CD4-positive, alpha-beta T cell (primary cell): ENCODE data around the gene BET1L. TPM values are rescaled to one million over a fixed set of nuclear protein-coding genes. Genes with fewer than 3 reads are reported as not detected.
"Not testable (repeated sequence)": the region's sequence is repeated elsewhere in the genome, so short reads cannot be mapped to it uniquely, and the experiment has no call there.

Experiments used
- ATAC-seq: fragments of 200-7000 bp; cut with Tn5 transposase; one replicate; pipeline ENCODE4 v1.10.0; 2022; ENCODE audit warnings: mild to moderate bottlenecking; ENCODE audit not compliant: poor library complexity
- CTCF ChIA-PET: fragments of 350-600 bp; sonication (Branson Sonifier 250); formaldehyde crosslinking; loops from one replicate; lab custom pipeline; 2021; ENCODE audit warnings: antibody characterized with exemption, inconsistent platforms; lab: Charles Lee
- POLR2A ChIA-PET: fragments of 350-600 bp; sonication (Branson Sonifier 250); formaldehyde crosslinking; loops from one replicate; lab custom pipeline; 2021; ENCODE audit warnings: antibody characterized with exemption, inconsistent platforms; lab: Charles Lee
- DNase-seq, 14 experiments: peaks; one replicate each; pipeline ENCODE4 v3.0.0-alpha.2; 2013 to 2020; ENCODE audit warnings: mixed read lengths in 2 of 14
- H3K27ac ChIP-seq, 2 donors: one replicate each; pipeline versions ENCODE4 v1.5.1 to v1.7.0; 2013; ENCODE audit warnings: low read length in 2 of 2, low read depth in 1 of 2, mild to moderate bottlenecking in 1 of 2
- H3K27me3 ChIP-seq, 2 experiments: 1 replicate in 1 of 2; 2 replicates in 1 of 2; pipeline versions ENCODE4 v1.6.1 to v1.7.0; 2013; ENCODE audit warnings: low read length in 2 of 2, control low read depth in 1 of 2, mild to moderate bottlenecking in 1 of 2, moderate library complexity in 1 of 2; ENCODE audit not compliant: insufficient read depth in 2 of 2, control insufficient read depth in 1 of 2
- H3K36me3 ChIP-seq: one replicate; pipeline ENCODE4 v1.6.1; 2013; ENCODE audit warnings: low read length, control low read depth; ENCODE audit not compliant: insufficient read depth
- H3K4me1 ChIP-seq: one replicate; pipeline ENCODE4 v1.6.1; 2013; ENCODE audit warnings: low read length, control low read depth; ENCODE audit not compliant: insufficient read depth
- H3K4me3 ChIP-seq: one replicate; pipeline ENCODE4 v1.5.1; 2013; ENCODE audit warnings: mild to moderate bottlenecking, low read length, moderate library complexity
- H3K9me3 ChIP-seq, 2 experiments: 1 replicate in 1 of 2; 2 replicates in 1 of 2; pipeline versions ENCODE4 v1.6.1 to v1.7.0; 2013; ENCODE audit warnings: low read length in 2 of 2, mild to moderate bottlenecking in 2 of 2, control low read depth in 1 of 2, moderate library complexity in 1 of 2; ENCODE audit not compliant: control insufficient read depth in 1 of 2, insufficient read depth in 1 of 2
- H3K27ac Mint-ChIP-seq: one replicate; pipeline ENCODE4 v1.8.0; 2020; ENCODE audit warnings: mixed read lengths
- H3K27me3 Mint-ChIP-seq: one replicate; pipeline ENCODE4 v1.8.0; 2021; ENCODE audit warnings: mixed read lengths
- H3K36me3 Mint-ChIP-seq: one replicate; pipeline ENCODE4 v1.8.0; 2021; ENCODE audit warnings: low read depth, mixed read lengths
- H3K4me1 Mint-ChIP-seq: one replicate; pipeline ENCODE4 v1.8.0; 2021; ENCODE audit warnings: low read depth, mixed read lengths
- H3K4me3 Mint-ChIP-seq: one replicate; pipeline ENCODE4 v1.8.0; 2020; ENCODE audit warnings: mild to moderate bottlenecking, mixed read lengths
- H3K9me3 Mint-ChIP-seq: one replicate; pipeline ENCODE4 v1.8.0; 2020; ENCODE audit warnings: mixed read lengths
- intact Hi-C, 2 experiments: fragments of 100-400 bp; cut with DNase I in 1 of 2; cut with micrococcal nuclease in 1 of 2; formaldehyde crosslinking; loops; one replicate each; pipeline versions ENCODE4 v1.15.1 to v1.9.0; 2023 to 2025; cut with DNase I, micrococcal nuclease
- total RNA-seq, 174 experiments: library from RNA in 2 of 174; stranded (reverse) in 2 of 174; gene quantifications; one replicate each; pipeline ENCODE4 v1.2.3 and lab custom pipeline; 2021 to 2026
- TF ChIP-seq, protein P1 (sequence below): fragments of 200-600 bp; IDR thresholded peaks from one replicate; pipeline ENCODE4 v1.8.0; 2022; ENCODE audit warnings: antibody characterized with exemption, mild to moderate bottlenecking

The BET1L gene
- total RNA-seq, 2 experiments from 2014 or later, result 69.5 to 72.7 TPM

DNA sequence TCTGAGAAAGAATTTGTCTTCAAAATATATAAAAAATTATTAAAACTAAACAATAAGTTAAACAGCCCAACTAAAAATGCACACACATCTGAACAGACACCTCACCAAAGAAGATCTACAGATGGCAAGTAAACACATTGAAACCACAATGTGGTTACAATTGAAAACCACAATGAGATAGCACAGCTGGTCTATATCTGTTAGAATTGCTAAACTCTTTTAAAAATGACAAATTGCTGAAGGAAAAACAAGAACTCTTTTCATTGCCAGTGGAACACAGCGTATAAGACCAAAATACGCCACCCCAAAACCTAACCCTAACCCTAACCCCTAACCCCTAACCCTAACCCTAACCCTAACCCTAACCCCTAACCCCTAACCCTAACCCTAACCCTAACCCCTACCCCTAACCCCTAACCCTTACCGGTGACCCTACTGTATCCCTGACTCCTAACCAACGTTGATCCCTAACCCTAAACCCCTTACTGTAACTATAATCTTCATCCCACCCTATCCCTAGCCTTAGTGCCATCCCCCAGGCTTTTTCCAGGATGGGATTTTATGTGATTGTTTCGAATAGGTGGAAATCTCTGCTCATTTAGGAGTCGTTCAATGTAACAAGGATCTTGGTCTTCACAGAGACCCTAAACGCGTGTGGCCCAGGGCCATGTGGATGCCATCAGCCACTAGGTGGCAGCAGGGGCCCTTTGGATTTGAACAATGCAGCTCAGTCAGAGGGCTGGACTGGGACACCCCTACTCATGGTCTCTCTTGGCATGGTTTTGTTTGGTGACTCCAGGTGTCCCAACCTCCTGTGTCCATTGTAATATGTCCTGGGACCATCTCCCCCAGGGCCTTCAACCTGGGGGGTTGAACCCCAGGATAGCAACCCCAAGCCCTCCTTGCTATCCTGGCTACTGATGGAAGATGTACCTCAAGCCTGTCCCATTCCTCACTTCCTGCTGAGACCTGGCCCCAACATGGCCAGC, 15.4 kb downstream of the BET1L start:
- POLR2A ChIA-PET, H3K36me3 ChIP-seq, H3K9me3 ChIP-seq, intact Hi-C loops, H3K27ac ChIP-seq, H3K36me3 Mint-ChIP-seq, H3K27me3 Mint-ChIP-seq, H3K4me3 ChIP-seq, H3K27me3 ChIP-seq, H3K9me3 Mint-ChIP-seq, CTCF ChIA-PET: not testable (repeated sequence)
- ATAC-seq (peak; percentile 71), DNase-seq (peak in 11 of 14 experiments; percentile 13 to 68 (median 40))
- peaks cover 16% of the 10 kb centered on the region for H3K4me1 ChIP-seq
- peak overlapping the region; percentile 62 for H3K27ac Mint-ChIP-seq
- H3K4me1 Mint-ChIP-seq, result peaks cover 14% of the 10 kb centered on the region
- H3K4me3 Mint-ChIP-seq, result peak overlapping the region; percentile 45
- TF ChIP-seq, protein P1, sequence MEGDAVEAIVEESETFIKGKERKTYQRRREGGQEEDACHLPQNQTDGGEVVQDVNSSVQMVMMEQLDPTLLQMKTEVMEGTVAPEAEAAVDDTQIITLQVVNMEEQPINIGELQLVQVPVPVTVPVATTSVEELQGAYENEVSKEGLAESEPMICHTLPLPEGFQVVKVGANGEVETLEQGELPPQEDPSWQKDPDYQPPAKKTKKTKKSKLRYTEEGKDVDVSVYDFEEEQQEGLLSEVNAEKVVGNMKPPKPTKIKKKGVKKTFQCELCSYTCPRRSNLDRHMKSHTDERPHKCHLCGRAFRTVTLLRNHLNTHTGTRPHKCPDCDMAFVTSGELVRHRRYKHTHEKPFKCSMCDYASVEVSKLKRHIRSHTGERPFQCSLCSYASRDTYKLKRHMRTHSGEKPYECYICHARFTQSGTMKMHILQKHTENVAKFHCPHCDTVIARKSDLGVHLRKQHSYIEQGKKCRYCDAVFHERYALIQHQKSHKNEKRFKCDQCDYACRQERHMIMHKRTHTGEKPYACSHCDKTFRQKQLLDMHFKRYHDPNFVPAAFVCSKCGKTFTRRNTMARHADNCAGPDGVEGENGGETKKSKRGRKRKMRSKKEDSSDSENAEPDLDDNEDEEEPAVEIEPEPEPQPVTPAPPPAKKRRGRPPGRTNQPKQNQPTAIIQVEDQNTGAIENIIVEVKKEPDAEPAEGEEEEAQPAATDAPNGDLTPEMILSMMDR, result peak; percentile 60

DNA sequence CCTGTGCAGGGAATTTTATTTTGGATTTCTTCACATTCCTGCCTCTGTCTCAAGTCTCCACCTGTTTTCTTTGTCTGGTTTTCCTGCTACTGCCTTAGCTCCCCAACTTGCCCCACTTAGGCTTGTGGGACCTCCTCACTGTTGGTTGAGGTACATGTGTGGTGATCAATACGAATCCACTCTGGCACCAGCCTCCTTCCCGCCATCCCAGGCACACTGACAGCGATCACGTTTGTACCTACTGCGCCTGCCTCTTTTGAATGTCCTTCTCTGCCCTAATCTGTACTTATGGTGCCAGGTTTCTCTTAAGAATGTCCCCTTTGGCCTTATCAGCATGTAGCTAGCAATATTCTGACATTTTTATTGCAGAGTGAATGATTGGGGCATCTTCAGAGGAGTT, 16.7 kb downstream of the BET1L start:
- H3K27me3 ChIP-seq, CTCF ChIA-PET, H3K27ac ChIP-seq, H3K36me3 Mint-ChIP-seq, H3K27me3 Mint-ChIP-seq, H3K27ac Mint-ChIP-seq, intact Hi-C loops, ATAC-seq, POLR2A ChIA-PET, DNase-seq, H3K4me3 ChIP-seq, H3K9me3 Mint-ChIP-seq, H3K9me3 ChIP-seq, H3K36me3 ChIP-seq, H3K4me3 Mint-ChIP-seq: not testable (repeated sequence)
- peaks cover 14% of the 10 kb centered on the region for H3K4me1 Mint-ChIP-seq
- peaks cover 16% of the 10 kb centered on the region for H3K4me1 ChIP-seq

- H3K27me3 ChIP-seq, H3K36me3 Mint-ChIP-seq, H3K4me3 Mint-ChIP-seq, CTCF ChIA-PET, H3K27ac Mint-ChIP-seq, POLR2A ChIA-PET, H3K27ac ChIP-seq, H3K9me3 Mint-ChIP-seq, H3K4me3 ChIP-seq, H3K27me3 Mint-ChIP-seq, H3K9me3 ChIP-seq, intact Hi-C loops, H3K36me3 ChIP-seq: not testable (repeated sequence)
- ATAC-seq (peak; percentile 65), DNase-seq (peak in 7 of 14 experiments; percentile 22 to 54 (median 35))
- H3K4me1 ChIP-seq, result peaks cover 16% of the 10 kb centered on the region
- peaks cover 14% of the 10 kb centered on the region for H3K4me1 Mint-ChIP-seq
These were observed 17.3 kb downstream of the BET1L start for GRCh38 chr11:189843-190311.

DNA sequence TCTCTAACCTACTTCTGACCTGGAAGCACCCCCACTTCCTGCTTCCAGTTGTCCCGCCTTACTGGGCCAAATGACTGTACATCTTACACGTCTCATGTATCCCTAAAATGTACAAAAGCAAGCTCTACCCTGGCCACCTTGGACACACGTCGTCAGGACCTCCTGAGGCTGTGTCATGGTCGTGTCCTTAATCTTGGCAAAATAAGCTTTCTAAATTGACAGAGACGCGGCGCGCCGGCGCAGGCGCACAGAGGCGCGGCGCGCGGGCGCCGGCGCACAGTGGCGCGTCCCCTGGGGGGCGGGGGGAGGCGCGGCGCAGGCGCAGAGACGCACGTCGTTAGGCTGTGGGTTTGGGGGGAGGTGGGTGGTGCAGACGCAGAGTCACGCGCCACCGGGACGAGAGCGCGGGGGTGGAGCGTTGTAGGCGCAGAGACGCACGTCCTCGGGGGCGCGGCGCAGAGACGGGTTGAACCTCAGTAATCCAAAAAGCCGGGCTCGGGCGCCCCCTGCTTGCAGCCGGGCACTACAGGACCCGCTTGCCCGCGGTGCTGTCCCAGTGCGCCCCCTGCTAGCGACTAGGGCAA, 17.9 kb downstream of the BET1L start:
- H3K36me3 ChIP-seq, H3K27me3 ChIP-seq, H3K9me3 ChIP-seq, POLR2A ChIA-PET, H3K27ac Mint-ChIP-seq, CTCF ChIA-PET, H3K36me3 Mint-ChIP-seq, H3K4me3 ChIP-seq, H3K9me3 Mint-ChIP-seq, intact Hi-C loops, H3K27me3 Mint-ChIP-seq, H3K4me3 Mint-ChIP-seq, H3K27ac ChIP-seq: not testable (repeated sequence)
- peak; percentile 2 for ATAC-seq
- peak in 4 of 14 experiments; percentile 0 to 61 (median 23) for DNase-seq
- peaks cover 14% of the 10 kb centered on the region for H3K4me1 Mint-ChIP-seq
- H3K4me1 ChIP-seq, result peaks cover 16% of the 10 kb centered on the region

GRCh38 chr11:180242-180641, 27.0 kb downstream of the BET1L start:
- H3K9me3 ChIP-seq, H3K27ac Mint-ChIP-seq, H3K27me3 ChIP-seq, H3K4me1 ChIP-seq, intact Hi-C loops, CTCF ChIA-PET, H3K9me3 Mint-ChIP-seq, H3K4me1 Mint-ChIP-seq, H3K27me3 Mint-ChIP-seq, H3K36me3 Mint-ChIP-seq, ATAC-seq, POLR2A ChIA-PET, H3K4me3 Mint-ChIP-seq, H3K36me3 ChIP-seq, DNase-seq, H3K27ac ChIP-seq, H3K4me3 ChIP-seq: not testable (repeated sequence)
